Measurements from ENCODE around the gene BTBD8.

GRCh38 chr1:92030656-92031107 lies 49.5 kb upstream of the BTBD8 start:
- no peak for TF ChIP-seq CTCF (IDR thresholded peaks at IDR 0.05; ENCODE audit: low read length)
- TF ChIP-seq EZH2 (IDR thresholded peaks at IDR 0.05; ENCODE audit: borderline replicate concordance, low read length) = no peak
